Heart right ventricle (tissue), 16 donors: ENCODE data around the gene ZFR2. TPM values are rescaled to one million over a fixed set of nuclear protein-coding genes. Genes with fewer than 3 reads are reported as not detected.
"Not testable (repeated sequence)": the region's sequence is repeated elsewhere in the genome, so short reads cannot be mapped to it uniquely, and the experiment has no call there.

ENCODE experiments used
- ATAC-seq, 8 donors: fragments of 200-7000 bp; cut with Tn5 transposase; one replicate each; pipeline ENCODE4 v1.9.1; 2020; ENCODE audit warnings: mild to moderate bottlenecking in 8 of 8, moderate library complexity in 8 of 8, moderate number of reproducible peaks in 1 of 8
- DNase-seq, 2 donors: peaks; one replicate each; pipeline ENCODE4 v3.0.0-alpha.2; 2020
- H3K27ac ChIP-seq, 10 donors: fragments of 200-600 bp; sonication (generic) in 2 of 10; one replicate each; pipeline versions ENCODE4 v1.5.0 to v1.8.0; 2020 to 2022; ENCODE audit warnings: mild to moderate bottlenecking in 3 of 10
- H3K27me3 ChIP-seq, 7 donors: fragments of 200-600 bp; one replicate each; pipeline ENCODE4 v1.8.0; 2021 to 2022; ENCODE audit warnings: mild to moderate bottlenecking in 2 of 7
- H3K36me3 ChIP-seq, 9 donors: fragments of 200-600 bp; sonication (generic) in 1 of 9; one replicate each; pipeline versions ENCODE4 v1.5.0 to v1.8.0; 2020 to 2022; ENCODE audit warnings: mild to moderate bottlenecking in 2 of 9
- H3K4me1 ChIP-seq, 9 donors: fragments of 200-600 bp; sonication (generic) in 1 of 9; one replicate each; pipeline versions ENCODE4 v1.5.0 to v1.8.0; 2020 to 2022; ENCODE audit warnings: mild to moderate bottlenecking in 4 of 9
- H3K4me3 ChIP-seq, 10 donors: fragments of 200-600 bp; sonication (generic) in 2 of 10; one replicate each; pipeline versions ENCODE4 v1.5.0 to v1.8.0; 2020 to 2022; ENCODE audit warnings: mild to moderate bottlenecking in 7 of 10, moderate library complexity in 2 of 10
- H3K9me3 ChIP-seq, 11 donors: fragments of 200-600 bp in 10 of 11; sonication (generic) in 2 of 11; one replicate each; pipeline versions ENCODE4 v1.5.0 to v1.8.0; 2013 to 2022; ENCODE audit warnings: mild to moderate bottlenecking in 2 of 11, control low read depth in 1 of 11, moderate library complexity in 1 of 11
- whole genome bisulfite sequencing, 2 donors: extraction: QIAGEN DNeasy Blood & Tissue Kit; methylation state at CpG; one replicate each; pipeline ENCODE4 v1.1.7; 2013; ENCODE audit warnings: inconsistent platforms in 1 of 2; 5-methylcytosine and 5-hydroxymethylcytosine counted together
- intact Hi-C, 10 donors: fragments of 100-400 bp; cut with DNase I; formaldehyde crosslinking; loops; one replicate each; pipeline versions ENCODE4 v1.11.1 to v1.14.2; 2022
- polyA plus RNA-seq, 2 donors: library from polyadenylated mRNA; stranded (reverse); fragments of 200-250 nt; gene quantifications; one replicate each; pipeline ENCODE4 v1.2.3, GENCODE V29; 2013
- total RNA-seq, 10 donors: library from RNA; stranded (reverse); fragmentation: NEBNext Ultra II Directional in 3 of 10; extraction: Animal tissue kit (Norgen Biotek cat#: 25700) in 3 of 10; gene quantifications; one replicate each; pipeline versions ENCODE4 v1.2.1 to v1.2.4, GENCODE V29; 2021 to 2023
- TF ChIP-seq, protein P1 (sequence below), 9 donors: fragments of 200-600 bp; sonication (generic) in 2 of 9; IDR thresholded peaks; one replicate each; pipeline versions ENCODE4 v1.5.0 to v1.8.0; 2021 to 2022; ENCODE audit warnings: antibody characterized with exemption in 9 of 9, mild to moderate bottlenecking in 5 of 9, moderate library complexity in 1 of 9
- donor health status: Arrhythmogenic right ventricular cardiomyopathy.
- donor health status: ischemic (EF 13 %, LVEDD 7.1; RV severe dilation, severe dysfunction).
- donor health status: healthy with polysubstance abuse.
- donor health status: DM: no; HTN: yes; CAD: no.
- donor health status: DM: no; HTN: no; CAD: no.
- donor health status: ischemic (EF 25% LVEDD 6.9; RV normal size, moderate dysfunction).
- donor health status: ischemic (EF 25% LVEDD 5.7; RV mildly dilated, moderate dysfunction).
- donor health status: healthy.
- donor health status: DM: yes; HTN: yes; CAD: no.
- donor health status: Ischemic cardiomyopathy.
- donor health status: ischemic (EF 35%, LVEDD 5.7; RV mildly dilated, moderate dysfunction).
- donor health status: nonischemic (EF 11% LVEDD 7.7; RV severe dilation, severe dysfunction).
- donor health status: DM: yes; HTN: yes; CAD: no.
- donor health status: PGD.
- donor health status: ischemic (EF 29% LVEDD 5.4; RV normal size, mild dysfunction).
- donor health status: nonischemic (EF 23%, LVEDD 6.1; RV moderate dilation, normal function).

The ZFR2 gene
- total and polyA plus RNA-seq, 12 donors = 0.04 to 0.29 TPM; not detected in 10

DNA sequence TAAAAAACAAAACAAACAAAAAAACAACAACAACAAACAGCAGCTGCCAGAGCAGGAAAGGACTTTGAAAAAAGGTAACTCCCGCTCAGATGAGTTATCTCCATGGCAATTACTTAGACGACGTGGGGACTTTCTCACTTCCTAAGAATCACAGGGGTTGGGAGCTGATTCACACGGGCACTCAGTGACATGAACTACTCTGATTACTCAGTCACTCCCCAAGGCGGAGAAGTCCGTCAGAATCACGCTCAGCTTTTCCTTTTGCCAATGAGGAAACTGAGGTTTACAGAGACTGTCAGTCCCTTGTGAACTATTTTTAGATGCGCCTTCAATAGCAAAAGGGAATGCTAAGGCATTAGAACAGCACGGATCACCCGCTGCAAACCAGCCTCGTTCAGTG lies 50.4 kb downstream of the ZFR2 start:
- Histone ChIP-seq H3K27me3 (peaks cover 0 to 10% (median 0%) of the 10 kb centered on the region in 7 donors), H3K4me3 (no peak overlapping the region), H3K36me3 (no peaks in the 10 kb centered on the region), H3K4me1 (peaks cover 0 to 28% (median 7%) of the 10 kb centered on the region in 9 donors), H3K27ac (peak overlapping the region in 1 of 10 donors; percentile 29), H3K9me3 (no peaks in the 10 kb centered on the region)
- TF ChIP-seq, protein P1, sequence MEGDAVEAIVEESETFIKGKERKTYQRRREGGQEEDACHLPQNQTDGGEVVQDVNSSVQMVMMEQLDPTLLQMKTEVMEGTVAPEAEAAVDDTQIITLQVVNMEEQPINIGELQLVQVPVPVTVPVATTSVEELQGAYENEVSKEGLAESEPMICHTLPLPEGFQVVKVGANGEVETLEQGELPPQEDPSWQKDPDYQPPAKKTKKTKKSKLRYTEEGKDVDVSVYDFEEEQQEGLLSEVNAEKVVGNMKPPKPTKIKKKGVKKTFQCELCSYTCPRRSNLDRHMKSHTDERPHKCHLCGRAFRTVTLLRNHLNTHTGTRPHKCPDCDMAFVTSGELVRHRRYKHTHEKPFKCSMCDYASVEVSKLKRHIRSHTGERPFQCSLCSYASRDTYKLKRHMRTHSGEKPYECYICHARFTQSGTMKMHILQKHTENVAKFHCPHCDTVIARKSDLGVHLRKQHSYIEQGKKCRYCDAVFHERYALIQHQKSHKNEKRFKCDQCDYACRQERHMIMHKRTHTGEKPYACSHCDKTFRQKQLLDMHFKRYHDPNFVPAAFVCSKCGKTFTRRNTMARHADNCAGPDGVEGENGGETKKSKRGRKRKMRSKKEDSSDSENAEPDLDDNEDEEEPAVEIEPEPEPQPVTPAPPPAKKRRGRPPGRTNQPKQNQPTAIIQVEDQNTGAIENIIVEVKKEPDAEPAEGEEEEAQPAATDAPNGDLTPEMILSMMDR (IDR thresholded peaks at IDR 0.05) = no peak
- whole genome bisulfite sequencing, 2 donors = 26 to 29% methylated on average over 11 of the region's 11 CpGs
- peak in 5 of 8 donors; percentile 8 to 52 (median 42) for ATAC-seq
- intact Hi-C loops = no loop called here
- no peak for DNase-seq

DNA sequence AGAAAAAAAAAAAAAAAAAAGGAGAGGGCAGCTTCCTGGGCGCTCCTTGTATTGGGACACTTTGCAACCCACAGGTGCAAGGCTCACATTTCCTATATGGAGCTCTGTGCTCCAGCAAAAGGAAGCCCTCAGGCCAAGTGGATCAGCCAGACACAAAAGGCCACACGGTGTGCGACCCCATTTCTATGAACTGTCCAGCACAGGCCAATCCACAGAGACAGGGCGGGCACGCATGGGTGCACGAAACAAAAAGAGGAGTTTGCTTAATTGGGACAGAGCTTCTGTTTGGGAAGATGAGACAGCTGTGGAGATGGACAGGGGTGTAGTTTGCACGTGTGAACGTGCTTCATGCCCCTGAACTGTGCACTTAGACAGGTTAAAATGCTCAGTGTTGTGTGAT lies 51.1 kb downstream of the ZFR2 start:
- peaks cover 0 to 9% (median 0%) of the 10 kb centered on the region in 7 donors for H3K27me3 ChIP-seq
- DNase-seq (no peak), ATAC-seq (no peak)
- intact Hi-C loops = no loop called here
- no peak overlapping the region for H3K27ac ChIP-seq
- H3K4me1 ChIP-seq = peaks cover 3 to 35% (median 14%) of the 10 kb centered on the region in 9 donors
- H3K4me3 ChIP-seq = no peak overlapping the region
- TF ChIP-seq, protein P1 (IDR thresholded peaks at IDR 0.05) = no peak
- 91 to 95% methylated on average over 8 of the region's 8 CpGs for WGBS, 2 donors
- no peaks in the 10 kb centered on the region for H3K36me3 ChIP-seq
- no peaks in the 10 kb centered on the region for H3K9me3 ChIP-seq

DNA sequence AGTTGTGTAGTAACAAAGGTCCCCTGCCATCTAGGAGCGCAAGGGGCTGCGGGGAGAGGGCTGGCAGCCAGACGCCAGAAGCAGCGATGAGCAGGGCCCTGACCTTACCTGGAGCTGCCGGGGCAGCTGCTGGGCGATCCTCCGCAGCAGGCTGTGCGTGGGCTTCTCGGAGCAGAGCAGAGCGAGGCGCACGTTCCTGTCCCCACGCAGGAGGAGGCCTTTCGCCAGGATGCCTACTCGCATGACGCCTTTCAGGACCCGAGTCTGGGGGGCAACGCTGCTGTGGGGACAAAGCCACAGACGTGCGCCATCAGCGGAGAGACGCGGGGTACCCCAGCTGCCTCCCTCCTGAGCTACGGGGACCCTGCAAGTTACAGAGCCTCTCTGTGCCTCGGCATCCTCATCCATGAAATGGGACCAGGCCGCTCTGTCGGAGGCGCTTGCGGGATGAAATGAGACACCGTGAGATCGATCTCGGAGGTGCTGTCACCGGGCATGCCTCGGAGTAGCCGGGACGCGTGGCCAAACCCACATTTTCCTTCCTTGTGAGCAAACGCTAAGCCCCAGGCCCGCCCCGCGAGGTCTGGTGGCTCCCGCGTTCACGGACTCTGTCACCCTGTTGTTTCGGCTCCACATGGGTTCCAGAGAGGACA lies 52.1 kb downstream of the ZFR2 start:
- TF ChIP-seq, protein P1 (IDR thresholded peaks at IDR 0.05) = no peak

DNA sequence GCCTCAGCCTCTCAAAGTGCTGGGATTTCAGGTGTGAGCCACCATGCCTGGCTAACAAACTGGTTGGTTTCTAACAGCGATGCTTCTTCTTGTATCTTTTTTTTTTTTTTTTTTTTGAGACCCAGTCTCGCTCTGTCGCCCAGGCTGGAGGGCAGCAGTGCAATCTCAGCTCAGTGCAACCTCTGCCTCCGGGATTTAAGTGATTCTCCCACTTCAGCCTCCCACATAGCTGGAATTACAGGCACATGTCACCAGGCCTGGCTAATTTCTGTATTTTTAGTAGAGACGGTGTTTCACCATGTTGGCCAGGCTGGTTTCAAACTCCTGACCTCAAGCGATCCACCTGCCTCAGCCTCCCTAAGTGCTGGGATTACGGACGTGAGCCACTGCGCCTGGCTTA lies 52.7 kb downstream of the ZFR2 start:
- ATAC-seq, H3K27ac ChIP-seq, DNase-seq, H3K36me3 ChIP-seq, H3K9me3 ChIP-seq, H3K4me3 ChIP-seq, intact Hi-C loops, H3K27me3 ChIP-seq: not testable (repeated sequence)
- 93 to 96% methylated on average over 9 of the region's 9 CpGs for WGBS, 2 donors
- peaks cover 4 to 41% (median 22%) of the 10 kb centered on the region in 9 donors for H3K4me1 ChIP-seq

More for the DNA sequence above, 52.1 kb downstream of the ZFR2 start:
- Histone ChIP-seq H3K9me3 (no peaks in the 10 kb centered on the region), H3K27ac (no peak overlapping the region), H3K27me3 (peaks cover 0 to under 1% (median 0%) of the 10 kb centered on the region in 7 donors), H3K4me3 (no peak overlapping the region), H3K4me1 (peaks cover 4 to 38% (median 19%) of the 10 kb centered on the region in 9 donors), H3K36me3 (no peaks in the 10 kb centered on the region)
- DNase-seq (no peak), ATAC-seq (no peak)
- WGBS, 2 donors = 90 to 92% methylated on average over 45 of the region's 45 CpGs
- intact Hi-C loops = no loop called here

DNA sequence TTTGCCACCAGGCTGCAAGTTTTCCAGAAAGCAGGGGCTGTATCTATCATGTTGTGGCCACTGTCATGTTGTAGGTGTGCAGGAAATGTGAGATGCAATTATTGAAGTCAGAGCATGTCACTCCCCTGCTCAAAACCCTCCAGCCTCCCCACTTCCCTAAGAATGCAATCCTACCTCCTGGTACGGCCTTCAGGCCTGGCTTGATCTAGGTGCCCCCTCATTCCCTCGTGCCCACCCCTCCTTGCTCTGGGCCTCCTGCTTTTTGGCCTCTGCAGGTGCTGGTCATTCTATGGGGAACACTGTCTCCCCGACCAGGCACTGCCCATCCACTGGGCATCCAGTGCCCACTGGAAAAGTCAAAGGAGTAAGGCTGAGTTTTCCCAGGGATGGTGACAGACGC lies 54.2 kb downstream of the ZFR2 start:
- Histone ChIP-seq H3K27me3 (peaks cover 0 to 10% (median 0%) of the 10 kb centered on the region in 7 donors), H3K36me3 (no peaks in the 10 kb centered on the region), H3K4me3 (no peak overlapping the region), H3K27ac (peak overlapping the region in 1 of 10 donors; percentile 26), H3K4me1 (peaks cover 4 to 48% (median 22%) of the 10 kb centered on the region in 9 donors), H3K9me3 (no peaks in the 10 kb centered on the region)
- 95 to 97% methylated on average over 4 of the region's 4 CpGs for WGBS, 2 donors
- intact Hi-C loops = no loop called here
- TF ChIP-seq, protein P1 (IDR thresholded peaks at IDR 0.05) = no peak
- no peak for DNase-seq
- ATAC-seq = no peak
